ENCODE results near the gene SLC49A4.

SLC49A4 gene

GRCh38 chr3:122915300-122916055 lies 120.6 kb downstream of the SLC49A4 start (continued):
- no peak for TF ChIP-seq ZNF660 (tag by site-specific recombination; IDR thresholded peaks at IDR 0.05)

- ChIA-PET POLR2A (no interaction called here), CTCF (no interaction called here)
- Histone ChIP-seq H3K9me3 (ENCODE audit: control insufficient read depth, insufficient read depth, low read depth, low read length) (no peaks in the 10 kb centered on the region), H3K4me3 (ENCODE audit: low read depth, low read length) (no peak overlapping the region), H3K4me1 (ENCODE audit: control insufficient read depth, insufficient read depth, low read length) (no peaks in the 10 kb centered on the region), H3K36me3 (ENCODE audit: control insufficient read depth in 2 of 2, insufficient read depth in 1 of 2, low read length in 2 of 2) (no peaks in the 10 kb centered on the region), H3K27ac (ENCODE audit: extremely low read depth, low read depth, low read length) (no peak overlapping the region)
- TF ChIP-seq KLF8 (tag by site-specific recombination; IDR thresholded peaks at IDR 0.05): no peak
- no peak for TF ChIP-seq ZNF148 (tag by site-specific recombination; IDR thresholded peaks at IDR 0.05; ENCODE audit: borderline replicate concordance)
- TF ChIP-seq KLF7 (tag by site-specific recombination; IDR thresholded peaks at IDR 0.05; ENCODE audit: borderline replicate concordance): no peak
- no peak for TF ChIP-seq ZNF660 (tag by site-specific recombination; IDR thresholded peaks at IDR 0.05)
- no peak for TF ChIP-seq ZNF843 (tag by site-specific recombination; IDR thresholded peaks at IDR 0.05)
- no peak for TF ChIP-seq REST (tag by site-specific recombination; IDR thresholded peaks at IDR 0.05)
- TF ChIP-seq SP7 (tag by site-specific recombination; IDR thresholded peaks at IDR 0.05): no peak
- TF ChIP-seq ZNF214 (tag by site-specific recombination; IDR thresholded peaks at IDR 0.05; ENCODE audit: borderline replicate concordance): no peak
- no peak for TF ChIP-seq WT1 (tag by site-specific recombination; IDR thresholded peaks at IDR 0.05)
- TF ChIP-seq GLI2 (tag by site-specific recombination; IDR thresholded peaks at IDR 0.05; ENCODE audit: borderline replicate concordance, low read depth): no peak
- no peak for TF ChIP-seq ZNF518A (tag by site-specific recombination; conservative IDR thresholded peaks at IDR 0.05; ENCODE audit: low read depth)
- TF ChIP-seq GLIS1 (tag by site-specific recombination; IDR thresholded peaks at IDR 0.05): no peak
- no peak for TF ChIP-seq ZBTB17 (tag by site-specific recombination; IDR thresholded peaks at IDR 0.05)
- no peak for TF ChIP-seq ZNF350 (tag by site-specific recombination; IDR thresholded peaks at IDR 0.05)
- no peak for TF ChIP-seq ZNF621 (tag by site-specific recombination; IDR thresholded peaks at IDR 0.05)
- no peak for TF ChIP-seq ZNF398 (tag by site-specific recombination; IDR thresholded peaks at IDR 0.05)
These were observed 121.2 kb downstream of the SLC49A4 start for GRCh38 chr3:122916084-122916483.
